GM13976 (cell line): ENCODE data around the gene ACAD11.

Source experiments
- DNase-seq: peaks from one replicate; pipeline ENCODE4 v3.0.0; 2012; ENCODE audit warnings: low spot score
- in situ Hi-C: fragments of 300-500 bp; cut with MboI; formaldehyde crosslinking; loops from one replicate; pipeline ENCODE4 v1.12.0; 2022; ENCODE audit warnings: low sequenced_read_pairs, mixed read lengths, inconsistent platforms; ENCODE audit not compliant: unreplicated experiment
- TF ChIP-seq, protein P1 (sequence below): IDR thresholded peaks from 2 replicates; pipeline ENCODE4 v1.5.1; 2012; ENCODE audit warnings: borderline replicate concordance, mild to moderate bottlenecking; ENCODE audit not compliant: insufficient read depth; ENCODE audit errors: extremely low read depth, missing control alignments, control extremely low read depth

Gene ACAD11, protein sequence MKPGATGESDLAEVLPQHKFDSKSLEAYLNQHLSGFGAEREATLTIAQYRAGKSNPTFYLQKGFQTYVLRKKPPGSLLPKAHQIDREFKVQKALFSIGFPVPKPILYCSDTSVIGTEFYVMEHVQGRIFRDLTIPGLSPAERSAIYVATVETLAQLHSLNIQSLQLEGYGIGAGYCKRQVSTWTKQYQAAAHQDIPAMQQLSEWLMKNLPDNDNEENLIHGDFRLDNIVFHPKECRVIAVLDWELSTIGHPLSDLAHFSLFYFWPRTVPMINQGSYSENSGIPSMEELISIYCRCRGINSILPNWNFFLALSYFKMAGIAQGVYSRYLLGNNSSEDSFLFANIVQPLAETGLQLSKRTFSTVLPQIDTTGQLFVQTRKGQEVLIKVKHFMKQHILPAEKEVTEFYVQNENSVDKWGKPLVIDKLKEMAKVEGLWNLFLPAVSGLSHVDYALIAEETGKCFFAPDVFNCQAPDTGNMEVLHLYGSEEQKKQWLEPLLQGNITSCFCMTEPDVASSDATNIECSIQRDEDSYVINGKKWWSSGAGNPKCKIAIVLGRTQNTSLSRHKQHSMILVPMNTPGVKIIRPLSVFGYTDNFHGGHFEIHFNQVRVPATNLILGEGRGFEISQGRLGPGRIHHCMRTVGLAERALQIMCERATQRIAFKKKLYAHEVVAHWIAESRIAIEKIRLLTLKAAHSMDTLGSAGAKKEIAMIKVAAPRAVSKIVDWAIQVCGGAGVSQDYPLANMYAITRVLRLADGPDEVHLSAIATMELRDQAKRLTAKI

DNA sequence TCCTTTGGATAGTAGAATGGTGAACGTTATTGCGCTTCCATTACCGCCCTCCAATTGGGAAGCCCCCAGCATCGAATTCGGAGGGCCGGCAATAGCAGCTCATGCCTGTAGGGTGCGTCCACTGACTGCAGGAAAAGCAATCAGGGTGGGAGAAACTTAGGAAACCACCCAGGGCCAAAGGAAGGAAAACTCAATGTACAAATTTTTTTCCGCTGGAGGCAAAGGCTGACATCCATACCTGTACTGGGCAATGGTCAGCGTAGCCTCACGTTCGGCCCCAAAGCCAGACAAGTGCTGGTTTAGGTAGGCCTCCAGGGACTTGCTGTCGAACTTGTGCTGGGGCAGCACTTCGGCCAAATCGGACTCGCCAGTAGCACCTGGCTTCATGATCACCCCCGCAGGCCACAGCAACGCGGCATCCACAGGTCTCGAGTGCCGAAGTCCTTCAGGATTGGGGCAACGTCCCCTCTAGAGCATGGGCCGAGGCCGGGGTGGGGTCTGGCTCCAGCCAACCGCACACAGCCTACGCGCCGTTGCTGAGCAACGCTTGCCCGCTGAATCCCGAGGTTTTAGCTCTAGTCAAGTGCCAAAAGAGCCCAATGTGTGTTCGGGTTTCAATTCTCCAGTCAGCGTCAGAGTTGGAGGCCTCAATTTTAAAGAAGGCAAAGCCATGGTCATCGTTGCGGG lies at the start of gene ACAD11:
ACAD11 (minus strand) TSS at position 445 of the 687 bp plus-strand sequence; CDS start at position 387, 58 bp downstream.
- in situ Hi-C loops, result no loop called here
- TF ChIP-seq, protein P1, sequence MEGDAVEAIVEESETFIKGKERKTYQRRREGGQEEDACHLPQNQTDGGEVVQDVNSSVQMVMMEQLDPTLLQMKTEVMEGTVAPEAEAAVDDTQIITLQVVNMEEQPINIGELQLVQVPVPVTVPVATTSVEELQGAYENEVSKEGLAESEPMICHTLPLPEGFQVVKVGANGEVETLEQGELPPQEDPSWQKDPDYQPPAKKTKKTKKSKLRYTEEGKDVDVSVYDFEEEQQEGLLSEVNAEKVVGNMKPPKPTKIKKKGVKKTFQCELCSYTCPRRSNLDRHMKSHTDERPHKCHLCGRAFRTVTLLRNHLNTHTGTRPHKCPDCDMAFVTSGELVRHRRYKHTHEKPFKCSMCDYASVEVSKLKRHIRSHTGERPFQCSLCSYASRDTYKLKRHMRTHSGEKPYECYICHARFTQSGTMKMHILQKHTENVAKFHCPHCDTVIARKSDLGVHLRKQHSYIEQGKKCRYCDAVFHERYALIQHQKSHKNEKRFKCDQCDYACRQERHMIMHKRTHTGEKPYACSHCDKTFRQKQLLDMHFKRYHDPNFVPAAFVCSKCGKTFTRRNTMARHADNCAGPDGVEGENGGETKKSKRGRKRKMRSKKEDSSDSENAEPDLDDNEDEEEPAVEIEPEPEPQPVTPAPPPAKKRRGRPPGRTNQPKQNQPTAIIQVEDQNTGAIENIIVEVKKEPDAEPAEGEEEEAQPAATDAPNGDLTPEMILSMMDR, result peak; percentile 55
- peak; percentile 71 for DNase-seq

DNA sequence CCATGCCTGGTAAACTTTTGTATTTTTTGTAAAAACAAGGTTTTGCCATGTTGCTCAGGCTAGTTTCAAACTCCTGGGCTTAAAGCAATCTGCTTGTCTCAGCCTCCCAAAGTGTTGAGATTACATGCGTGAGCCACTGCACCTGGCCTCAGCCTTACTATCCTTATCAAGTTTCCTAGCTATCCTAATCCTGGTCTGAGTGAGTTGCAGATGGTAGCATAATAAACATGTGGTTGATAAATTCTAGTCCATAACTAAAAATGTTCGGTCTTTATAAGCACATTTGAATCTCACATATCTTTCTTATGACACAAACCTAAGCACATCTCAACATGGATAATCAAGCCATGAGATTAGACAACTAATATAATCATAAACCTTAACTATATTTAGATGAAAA lies 44.1 kb upstream of the ACAD11 start:
- DNase-seq, result no peak
- TF ChIP-seq, protein P1, result no peak
- in situ Hi-C loops, result no loop called here

DNA sequence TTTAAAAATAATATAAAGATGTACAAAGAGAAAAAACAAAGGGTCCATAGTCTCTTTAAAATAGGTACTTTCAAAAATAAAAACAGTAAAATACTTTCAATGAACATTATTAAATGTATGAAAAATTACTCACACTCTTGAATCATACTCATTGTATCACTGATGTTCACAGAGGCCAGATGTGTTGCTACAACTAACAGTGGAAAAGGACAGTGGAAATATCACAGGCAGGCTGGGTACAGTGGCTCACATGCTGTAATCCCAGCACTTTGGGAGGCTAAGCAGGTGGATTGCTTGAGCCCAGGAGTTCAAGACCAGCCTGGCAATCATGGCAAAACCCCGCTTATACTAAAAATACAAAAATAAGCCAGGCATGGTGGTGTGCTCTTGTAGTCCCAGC lies 35.8 kb upstream of the ACAD11 start:
- TF ChIP-seq, protein P1, result no peak
- in situ Hi-C loops, result no loop called here

DNA sequence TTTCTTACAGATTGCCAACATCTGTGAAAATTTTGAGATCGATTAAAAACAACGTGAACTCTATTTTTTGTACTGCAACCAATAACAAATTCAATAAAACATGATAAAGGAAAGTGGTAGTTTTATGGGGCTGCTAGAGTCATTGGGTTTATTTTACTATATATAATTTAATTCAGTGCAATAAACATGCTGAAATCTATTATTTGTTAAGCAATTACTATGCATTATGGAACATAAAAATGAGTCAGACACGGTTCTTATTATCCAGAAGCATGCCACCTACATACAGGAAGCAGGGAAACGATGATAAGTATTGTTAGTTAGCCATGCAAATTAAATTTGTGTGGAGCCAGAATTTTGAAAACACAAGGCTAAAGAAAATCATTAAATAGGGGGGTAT lies 35.4 kb upstream of the ACAD11 start:
- TF ChIP-seq, protein P1, result no peak
- in situ Hi-C loops, result no loop called here
- DNase-seq, result no peak

More for the DNA sequence above, 35.8 kb upstream of the ACAD11 start:
- DNase-seq, result no peak

DNA sequence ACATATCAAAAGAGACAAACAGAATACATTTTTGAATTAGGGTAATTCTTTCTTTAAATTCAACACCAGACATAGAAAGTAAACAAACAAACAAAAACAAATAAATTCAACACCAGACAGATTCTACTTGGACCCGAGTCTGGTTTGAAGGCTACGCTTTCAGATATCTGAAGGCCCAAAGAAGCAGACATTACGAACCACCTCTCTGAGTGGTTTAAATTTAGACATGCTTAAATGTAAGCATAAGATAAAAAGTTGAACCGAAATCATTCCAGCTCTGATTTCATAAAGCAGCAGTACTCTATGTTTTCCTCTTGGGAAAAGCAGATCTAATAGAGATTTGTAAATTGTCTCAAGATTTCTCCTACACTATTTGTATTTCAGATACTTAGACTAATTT lies 30.4 kb upstream of the ACAD11 start:
- DNase-seq, result no peak
- TF ChIP-seq, protein P1, result no peak
- in situ Hi-C loops, result no loop called here

DNA sequence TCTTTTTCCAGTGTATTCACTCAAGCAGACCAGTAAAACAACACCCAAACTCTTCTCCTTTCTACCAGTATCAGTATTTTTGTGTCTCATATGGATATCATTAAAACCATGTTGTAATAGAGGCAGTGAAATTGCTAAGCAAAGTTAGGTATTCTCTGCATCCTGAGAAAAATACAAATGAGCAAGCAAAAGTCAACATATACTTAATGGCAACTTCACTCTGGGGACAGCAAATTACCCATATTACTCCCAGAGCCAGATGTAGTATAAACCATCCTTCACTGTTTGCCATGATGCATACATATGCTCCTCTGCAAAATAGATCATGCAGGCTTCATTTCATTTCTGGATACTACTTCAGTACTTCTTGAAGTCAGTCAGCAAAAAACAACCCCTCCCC lies 22.6 kb upstream of the ACAD11 start:
- DNase-seq, result no peak
- in situ Hi-C loops, result no loop called here
- TF ChIP-seq, protein P1, result no peak
